NT2/D1 (cell line): ENCODE results near the gene SIN3A.

ENCODE experiments used
- YY1 ChIP-seq: IDR thresholded peaks from 2 replicates; pipeline ENCODE4 v1.6.1; 2011; ENCODE audit not compliant: insufficient read length, insufficient read depth
- ZNF274 ChIP-seq: IDR thresholded peaks from 2 replicates; pipeline ENCODE4 v1.6.1; 2011; ENCODE audit warnings: mild to moderate bottlenecking, low read depth, low read length

DNA sequence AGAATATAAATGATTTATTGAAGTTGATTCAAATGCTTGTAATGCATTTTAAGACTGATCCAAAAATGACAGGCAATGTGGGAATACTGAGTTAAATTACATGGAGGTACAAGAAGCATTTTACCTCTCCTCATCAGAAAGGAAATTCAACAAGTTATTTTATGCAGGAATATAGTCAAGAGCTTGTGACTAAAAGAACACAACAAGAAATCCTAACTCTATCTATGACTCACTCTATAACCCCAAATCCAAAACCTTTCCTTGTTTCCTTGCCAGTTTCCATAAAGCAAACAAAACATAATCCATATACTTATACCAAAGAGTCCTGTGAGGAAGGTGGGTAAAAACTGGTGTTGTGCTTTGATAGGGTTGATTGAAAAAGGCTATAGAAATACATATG, 30.8 kb downstream of the SIN3A start:
- TF ChIP-seq YY1 (no peak), ZNF274 (no peak)
